HEK293T (cell line): ENCODE results near the gene RNF31.

Source experiments
- CTCF ChIA-PET: fragments of 350-600 bp; formaldehyde crosslinking; extraction: SDS; loops from one replicate; lab custom pipeline; 2021; ENCODE audit warnings: antibody characterized with exemption, inconsistent platforms; lab: Yijun Ruan, JAX
- POLR2A ChIA-PET: fragments of 350-600 bp; formaldehyde crosslinking; extraction: SDS; loops from one replicate; lab custom pipeline; 2020; ENCODE audit warnings: antibody characterized with exemption, inconsistent platforms; lab: Yijun Ruan, JAX
- DNase-seq: peaks from one replicate; pipeline ENCODE4 v3.0.0; 2012; ENCODE audit warnings: mixed read lengths; ENCODE audit errors: extremely low spot score
- ARNT ChIP-seq: fragments of 450-650 bp; IDR thresholded peaks from 2 replicates; pipeline ENCODE4 v1.6.1; 2017; ENCODE audit warnings: mild to moderate bottlenecking
- BHLHE40 ChIP-seq: fragments of 450-650 bp; IDR thresholded peaks from 2 replicates; pipeline ENCODE4 v1.6.1; 2016; ENCODE audit warnings: mild to moderate bottlenecking, moderate library complexity, borderline replicate concordance
- CTBP1 ChIP-seq: fragments of 450-650 bp; IDR thresholded peaks from 2 replicates; pipeline ENCODE4 v1.6.1; 2016; ENCODE audit warnings: borderline replicate concordance
- ELF4 ChIP-seq: fragments of 450-650 bp; IDR thresholded peaks from 2 replicates; pipeline ENCODE4 v1.6.1; 2017; ENCODE audit warnings: antibody characterized with exemption
- FOXA1 ChIP-seq: fragments of 450-650 bp; IDR thresholded peaks from 2 replicates; pipeline ENCODE4 v1.6.1; 2016; ENCODE audit warnings: mild to moderate bottlenecking
- FOXK2 ChIP-seq: fragments of 450-650 bp; IDR thresholded peaks from 2 replicates; pipeline ENCODE4 v1.6.1; 2016; ENCODE audit warnings: mild to moderate bottlenecking
- FOXM1 ChIP-seq: fragments of 450-650 bp; IDR thresholded peaks from 2 replicates; pipeline ENCODE4 v1.6.1; 2017; ENCODE audit warnings: mild to moderate bottlenecking, borderline replicate concordance
- HDGF ChIP-seq: fragments of 450-650 bp; IDR thresholded peaks from 2 replicates; pipeline ENCODE4 v1.6.1; 2017; ENCODE audit warnings: antibody characterized with exemption, borderline replicate concordance
- L3MBTL2 ChIP-seq: fragments of 450-650 bp; conservative IDR thresholded peaks from 2 replicates; pipeline ENCODE4 v1.6.1; 2016; ENCODE audit warnings: mild to moderate bottlenecking
- LEF1 ChIP-seq: fragments of 450-650 bp; IDR thresholded peaks from 2 replicates; pipeline ENCODE4 v1.6.1; 2017; ENCODE audit warnings: mild to moderate bottlenecking, borderline replicate concordance
- NFRKB ChIP-seq: fragments of 450-650 bp; IDR thresholded peaks from 2 replicates; pipeline ENCODE4 v1.6.1; 2016; ENCODE audit warnings: mild to moderate bottlenecking, moderate library complexity
- PKNOX1 ChIP-seq: fragments of 450-650 bp; IDR thresholded peaks from 2 replicates; pipeline ENCODE4 v1.6.1; 2016
- SP1 ChIP-seq: fragments of 450-650 bp; IDR thresholded peaks from 2 replicates; pipeline ENCODE4 v1.6.1; 2017
- SUZ12 ChIP-seq: fragments of 450-650 bp; IDR thresholded peaks from 2 replicates; pipeline ENCODE4 v1.6.1; 2016; ENCODE audit warnings: mild to moderate bottlenecking
- TARDBP ChIP-seq: fragments of 450-650 bp; IDR thresholded peaks from 2 replicates; pipeline ENCODE4 v1.6.1; 2016
- ZNF384 ChIP-seq: fragments of 450-650 bp; IDR thresholded peaks from 2 replicates; pipeline ENCODE4 v1.6.1; 2016

The RNF31 gene

DNA sequence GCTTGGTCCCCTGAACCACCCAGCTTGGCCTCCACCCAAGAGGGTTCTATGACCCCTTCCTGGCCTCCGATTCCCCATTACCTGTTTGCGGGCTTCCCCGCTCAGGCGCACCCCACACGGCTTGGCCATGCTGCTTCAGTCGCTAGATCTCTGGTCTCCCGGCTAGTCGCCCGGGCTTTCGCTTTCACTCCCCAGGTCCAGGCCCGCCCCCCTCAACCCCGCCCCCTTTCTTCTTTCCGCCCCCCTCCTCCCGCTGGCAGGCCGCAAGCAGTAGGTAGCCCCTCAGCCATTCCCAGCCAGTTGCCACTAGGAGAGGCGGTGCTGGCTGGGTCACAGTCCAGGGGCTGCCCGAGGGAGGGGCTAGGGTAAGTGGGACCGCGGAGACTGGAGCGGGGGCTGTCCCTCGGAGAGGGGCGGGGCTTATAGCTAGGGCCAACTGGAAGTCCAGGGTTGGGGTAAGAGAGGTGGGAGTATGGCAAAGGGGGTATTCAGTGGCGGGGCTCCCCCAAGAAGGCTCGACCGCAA is 783 bp upstream of the RNF31 start, which contains the start of gene PSME2:
Gene PSME2 (minus strand): TSS at position 158 of the 525 bp plus-strand sequence. CDS start 29 bp downstream, at position 129.
- CTCF ChIA-PET: interaction anchor here (0.6 to 3.6 kb wide), 5 partner anchors 14 to 219 kb away, joined by 5 to 19 read pairs (median 12); partner anchors contain the start of genes DCAF11, IRF9 and NRL

GRCh38 chr14:24147761-24148428 is 597 bp downstream of the RNF31 start:
- POLR2A ChIA-PET: interaction anchor here (1.0 to 4.2 kb wide), 14 partner anchors 10 to 123 kb away, joined by 3 to 56 read pairs (median 10); partner anchors contain the start of genes CHMP4A, DCAF11, IRF9 and NRL
- CTCF ChIA-PET: interaction anchor here (1.4 to 3.9 kb wide), 4 partner anchors 13 to 39 kb away, joined by 5 to 24 read pairs (median 16); partner anchors contain the start of genes DCAF11, IRF9 and NRL
- TF ChIP-seq LEF1 (no peak), SP1 (no peak)

More for the DNA sequence above, 783 bp upstream of the RNF31 start, which contains the start of gene PSME2:
- DNase-seq: peak; percentile 93
- POLR2A ChIA-PET: interaction anchor here (0.6 to 4.2 kb wide), 24 partner anchors 9 to 252 kb away, joined by 3 to 56 read pairs (median 5); partner anchors contain the start of genes CARMIL3, CHMP4A, DCAF11 and GMPR2
- no peak for TF ChIP-seq ARNT
- TF ChIP-seq BHLHE40: no peak
- TF ChIP-seq NFRKB: no peak
- 0 out of 2 replicates have a peak, but pooled peaks have one; percentile 40 for TF ChIP-seq PKNOX1
- no peak for TF ChIP-seq L3MBTL2

GRCh38 chr14:24149302-24149969 is 2.1 kb downstream of the RNF31 start:
- TF ChIP-seq FOXM1 (no peak), ZNF384 (no peak)
- ChIA-PET CTCF (interaction anchor here (0.6 to 3.9 kb wide), 3 partner anchors 11 to 204 kb away, joined by 3 to 24 read pairs (median 3); partner anchors contain the start of gene IRF9), POLR2A (interaction anchor here (1.2 to 4.2 kb wide), 5 partner anchors 8 to 55 kb away, joined by 3 to 26 read pairs (median 8); partner anchors contain the start of genes EMC9, IRF9, PCK2 and PSME1)
- DNase-seq: no peak

More at GRCh38 chr14:24147761-24148428, 597 bp downstream of the RNF31 start:
- DNase-seq: no peak

DNA sequence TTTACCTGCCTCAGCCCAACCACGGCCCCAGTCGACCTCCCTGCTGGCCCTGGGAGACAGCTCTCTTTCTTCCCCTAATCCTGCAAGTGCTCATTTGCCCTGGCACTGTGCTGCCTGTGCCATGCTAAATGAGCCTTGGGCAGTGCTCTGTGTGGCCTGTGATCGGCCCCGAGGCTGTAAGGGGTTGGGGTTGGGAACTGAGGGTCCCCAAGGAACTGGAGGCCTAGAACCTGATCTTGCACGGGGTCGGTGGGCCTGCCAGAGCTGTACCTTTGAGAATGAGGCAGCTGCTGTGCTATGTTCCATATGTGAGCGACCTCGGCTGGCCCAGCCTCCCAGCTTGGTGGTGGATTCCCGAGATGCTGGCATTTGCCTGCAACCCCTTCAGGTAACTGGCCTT is 2.8 kb downstream of the RNF31 start:
- ChIA-PET CTCF (interaction anchor here (0.9 to 3.9 kb wide), 2 partner anchors 10 to 92 kb away, joined by 3 to 24 read pairs; partner anchors contain the start of gene IRF9), POLR2A (interaction anchor here (1.2 to 2.9 kb wide), 4 partner anchors 9 to 56 kb away, joined by 3 to 13 read pairs (median 6); partner anchors contain the start of genes EMC9, IRF9, PCK2 and PSME1)
- DNase-seq: no peak
- TF ChIP-seq HDGF (no peak), PKNOX1 (no peak), LEF1 (no peak), ARNT (no peak), BHLHE40 (no peak), FOXM1 (no peak)

- CTCF ChIA-PET: interaction anchor here (3.9 kb wide), 1 partner anchor 10 kb away, joined by 24 read pairs; the partner anchor contains the start of gene IRF9
- TF ChIP-seq SUZ12 (no peak), HDGF (no peak), L3MBTL2 (no peak), NFRKB (no peak), ZNF384 (no peak), PKNOX1 (no peak), FOXK2 (no peak), ELF4 (no peak), CTBP1 (no peak), FOXM1 (no peak), BHLHE40 (no peak), TARDBP (no peak), LEF1 (no peak)
Observed at GRCh38 chr14:24150567-24150966, 3.3 kb downstream of the RNF31 start.

GRCh38 chr14:24150993-24151392 is 3.7 kb downstream of the RNF31 start:
- TF ChIP-seq SP1 (no peak), FOXA1 (no peak), ELF4 (no peak), L3MBTL2 (no peak), HDGF (no peak), SUZ12 (no peak), NFRKB (no peak), FOXM1 (no peak), LEF1 (no peak), BHLHE40 (no peak), TARDBP (no peak)
- ChIA-PET POLR2A (interaction anchor here (1.2 to 2.9 kb wide), 4 partner anchors 10 to 57 kb away, joined by 3 to 13 read pairs (median 7); partner anchors contain the start of genes EMC9, IRF9, PCK2 and PSME1), CTCF (interaction anchor here (3.9 kb wide), 1 partner anchor 10 kb away, joined by 24 read pairs; the partner anchor contains the start of gene IRF9)
- DNase-seq: no peak

More at GRCh38 chr14:24150567-24150966, 3.3 kb downstream of the RNF31 start:
- no peak for DNase-seq
- POLR2A ChIA-PET: interaction anchor here (1.2 to 2.9 kb wide), 5 partner anchors 9 to 56 kb away, joined by 3 to 13 read pairs (median 6); partner anchors contain the start of genes EMC9, IRF9, PCK2 and PSME1
